Measurements from ENCODE around the gene FDXR.

FDXR gene

DNA sequence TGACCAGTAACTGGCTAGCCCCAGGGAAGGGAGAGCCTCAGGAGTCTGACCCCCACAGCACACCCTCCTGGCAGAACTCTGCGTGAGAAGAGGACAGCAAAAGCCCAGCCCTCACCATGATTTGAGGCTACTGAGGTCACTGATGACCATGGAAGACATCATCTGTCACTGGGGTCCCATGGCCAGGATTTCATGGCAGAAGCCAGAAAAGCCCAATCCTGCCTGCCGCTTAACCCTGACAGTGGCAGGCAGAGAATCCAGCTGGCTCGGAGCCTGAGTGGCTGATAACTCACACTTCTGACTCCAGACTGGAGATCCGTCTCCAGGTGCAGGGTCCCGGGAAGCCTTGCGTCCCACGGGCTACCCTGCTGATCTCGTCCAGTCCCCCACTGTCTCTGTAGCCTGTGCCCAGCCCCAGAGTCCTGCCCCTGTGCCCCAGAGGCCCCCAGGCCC, 30.6 kb downstream of the FDXR start:
- FAIRE-seq (peak; percentile 65), DNase-seq (ENCODE audit: insufficient read length, low spot score) (peak; percentile 28)

DNA sequence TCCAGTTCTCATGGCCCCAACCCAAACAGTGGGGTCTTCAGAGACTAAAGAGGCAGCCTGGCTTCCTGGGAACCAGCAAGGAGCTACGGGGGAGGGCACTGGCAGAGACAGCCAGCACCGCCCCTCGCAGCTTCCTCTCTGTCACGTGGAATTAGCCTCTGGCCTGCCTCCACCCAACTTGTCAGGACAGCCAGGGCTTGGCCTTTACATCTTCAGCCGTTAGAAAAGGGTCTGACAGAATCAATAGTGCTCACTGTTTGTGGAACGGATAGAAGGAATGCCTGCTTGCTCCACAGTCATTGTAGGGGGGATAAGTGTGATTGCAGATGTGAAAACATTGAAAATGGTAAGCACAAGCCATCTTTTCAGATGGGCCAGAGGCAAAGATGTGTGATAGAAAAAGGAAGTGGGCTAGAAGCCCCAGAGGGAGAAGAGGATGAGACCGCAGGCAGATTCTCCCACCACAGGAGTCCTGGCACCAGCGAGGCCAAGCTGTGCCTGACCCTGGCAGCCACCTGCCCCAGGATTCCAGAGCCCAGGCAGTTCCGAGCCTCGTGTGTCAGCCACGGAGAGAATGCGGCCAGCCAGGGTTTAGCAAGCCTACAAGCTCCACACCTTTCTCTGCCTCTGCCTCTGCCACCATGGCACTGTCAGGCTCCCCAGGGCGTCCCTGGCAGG, 31.7 kb downstream of the FDXR start:
- FAIRE-seq, result no peak
- no peak for DNase-seq (ENCODE audit: insufficient read length, low spot score)

DNA sequence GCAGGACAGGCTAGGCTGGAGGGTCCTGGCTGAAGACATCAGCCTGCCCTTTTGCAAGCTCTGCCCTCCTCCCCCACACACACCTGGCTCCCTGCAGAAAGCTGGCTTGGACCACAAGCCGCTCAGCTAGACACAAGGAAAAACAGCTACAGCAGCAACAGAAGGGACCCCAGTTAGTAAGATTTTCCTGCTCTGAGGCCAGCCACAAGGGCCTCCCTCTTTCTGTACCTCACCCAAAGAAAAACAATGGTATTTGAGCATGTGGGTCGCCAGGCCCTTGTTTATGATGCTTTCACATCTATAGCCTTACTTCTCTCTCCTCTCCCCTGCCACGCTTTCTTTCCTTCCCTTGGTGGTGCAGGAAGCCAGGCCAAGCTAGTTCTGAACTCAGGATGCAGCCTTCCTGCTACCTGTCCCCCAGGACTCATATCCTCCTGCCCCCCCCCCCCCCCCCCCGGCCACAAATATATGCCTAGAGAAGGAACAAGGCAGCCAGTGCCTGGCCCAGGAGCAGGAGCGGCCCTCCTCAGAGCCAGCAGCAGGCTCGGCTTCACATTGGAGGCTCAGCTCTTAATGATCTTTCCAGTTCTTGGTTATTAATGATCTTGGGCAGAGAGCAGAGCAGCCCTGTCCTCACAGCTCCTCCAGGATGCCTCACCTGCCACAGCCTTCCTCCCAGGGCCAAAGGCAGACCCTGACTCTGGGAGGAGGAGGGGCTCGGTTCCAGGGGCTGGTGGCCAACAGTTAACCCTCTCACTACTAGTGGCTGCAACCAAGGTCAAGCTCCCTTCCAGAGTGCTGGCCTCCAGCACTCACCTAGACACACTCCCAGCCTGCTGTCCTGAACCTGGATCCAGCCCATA, 32.6 kb downstream of the FDXR start:
- no peak for FAIRE-seq
- DNase-seq (ENCODE audit: insufficient read length, low spot score), result no peak

DNA sequence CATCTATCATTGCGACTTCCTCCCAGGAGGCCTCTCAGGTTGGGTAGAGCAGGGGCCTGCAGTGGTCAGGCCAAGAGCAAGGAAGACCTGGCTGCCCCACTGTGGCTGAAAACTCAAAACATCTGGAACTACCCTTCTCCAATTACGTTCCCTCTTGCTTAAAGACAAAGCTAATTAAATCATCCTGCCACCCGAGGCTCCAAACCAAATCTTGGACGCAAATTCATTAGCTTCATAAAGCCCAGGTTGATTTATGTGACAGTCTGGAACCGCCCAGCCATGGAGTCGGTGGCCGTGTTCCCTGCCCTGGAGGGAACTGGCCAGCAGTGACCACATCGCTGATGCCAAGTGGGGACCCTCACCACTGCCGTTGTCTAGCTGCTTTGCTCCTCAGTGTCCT, 34.5 kb downstream of the FDXR start:
- no peak for FAIRE-seq
- DNase-seq (ENCODE audit: insufficient read length, low spot score), result no peak

DNA sequence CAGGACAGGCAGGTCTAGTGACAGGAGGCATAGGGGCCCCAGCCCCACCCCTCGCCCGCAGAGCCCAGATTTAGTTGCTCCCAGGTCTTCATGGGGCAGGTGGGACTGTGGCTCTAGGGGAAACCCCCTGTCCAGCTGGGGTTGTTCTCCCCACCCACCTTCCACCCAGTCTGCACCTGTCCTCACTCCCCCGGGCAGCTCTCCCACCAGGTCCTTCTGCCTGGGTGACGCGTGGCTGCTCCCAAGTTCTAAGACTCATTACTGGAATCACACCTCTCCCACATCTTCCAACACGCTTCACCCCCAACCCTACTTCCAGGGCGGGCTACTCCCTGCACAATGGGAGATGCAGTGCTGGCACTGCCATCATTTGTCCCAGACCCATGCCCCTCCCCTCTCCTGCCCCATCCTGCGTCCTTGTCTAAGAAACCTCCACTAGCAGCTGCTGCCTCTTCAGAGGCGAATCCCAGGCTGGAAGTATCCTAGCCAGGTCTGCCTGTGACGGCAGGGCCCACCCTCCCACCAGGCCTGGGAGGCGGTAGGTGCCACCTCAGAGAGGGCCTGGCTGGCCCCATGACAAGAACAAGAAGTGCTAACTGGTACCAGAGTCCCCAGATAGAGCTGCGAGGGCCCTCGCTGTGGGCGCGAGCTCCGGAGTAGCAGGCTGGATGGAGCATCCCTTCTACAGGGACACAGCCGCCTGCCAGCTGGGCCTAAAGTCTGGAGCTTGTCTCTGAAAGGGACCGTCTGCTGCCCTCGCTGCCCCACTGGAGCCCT, 35.9 kb downstream of the FDXR start:
- no peak for DNase-seq (ENCODE audit: insufficient read length, low spot score)
- no peak for FAIRE-seq

DNA sequence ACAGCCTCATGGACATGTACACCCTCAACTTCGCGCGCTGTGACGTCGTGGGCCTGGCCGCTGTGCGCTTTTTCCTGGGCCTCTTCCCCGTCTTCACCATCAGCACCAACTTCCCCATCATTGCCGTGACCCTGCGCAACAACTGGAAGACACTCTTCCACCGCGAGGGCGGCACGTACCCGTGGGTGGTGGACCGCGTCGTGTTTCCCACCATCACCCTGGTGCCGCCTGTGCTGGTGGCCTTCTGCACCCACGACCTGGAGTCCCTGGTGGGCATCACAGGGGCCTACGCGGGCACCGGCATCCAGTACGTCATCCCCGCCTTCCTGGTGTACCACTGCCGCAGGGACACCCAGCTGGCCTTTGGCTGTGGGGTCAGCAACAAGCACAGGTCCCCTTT, 36.6 kb downstream of the FDXR start:
- DNase-seq (ENCODE audit: insufficient read length, low spot score) (no peak), FAIRE-seq (no peak)

DNA sequence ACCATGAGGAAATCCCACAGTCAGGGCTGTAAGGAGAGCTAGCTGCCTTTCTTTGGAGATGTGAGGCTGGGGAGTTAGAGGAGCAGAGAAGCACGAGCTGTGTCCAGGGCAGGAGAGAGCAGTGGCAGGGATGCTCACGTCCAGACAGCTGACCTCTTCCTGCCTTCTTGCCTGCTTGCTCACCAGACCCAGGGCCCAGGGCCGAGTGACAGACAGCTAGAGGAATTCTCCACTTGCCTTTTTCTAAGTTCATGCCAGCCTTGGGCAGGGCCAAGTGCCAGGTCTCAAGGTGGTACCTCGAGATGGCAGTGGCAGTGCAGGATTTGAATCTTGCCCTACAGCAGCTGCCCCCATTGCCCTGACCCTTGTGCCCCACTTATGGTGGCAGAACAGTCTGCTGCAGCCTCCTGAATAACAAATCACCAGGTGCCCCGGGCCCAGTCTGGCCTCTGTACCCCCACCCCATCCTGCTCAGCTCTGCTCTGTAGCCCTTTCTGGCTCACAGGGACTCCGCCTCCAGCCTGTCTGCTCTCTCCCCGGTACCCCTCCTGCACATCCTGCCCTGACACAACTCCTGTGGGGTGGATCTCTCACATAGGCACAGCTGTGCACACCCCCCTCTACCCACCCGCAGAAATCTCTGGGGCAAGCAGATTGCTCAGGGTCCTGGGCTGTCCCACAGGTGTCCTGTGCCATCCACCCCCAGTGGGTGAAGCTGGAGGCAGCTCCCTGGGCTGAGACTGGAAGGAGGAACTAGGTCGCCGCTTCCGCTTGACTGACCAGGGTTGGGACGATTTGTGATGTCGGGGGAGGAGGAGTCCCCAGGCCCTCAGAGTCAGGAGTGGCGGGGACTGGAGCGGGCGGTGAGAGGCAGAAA, 39.1 kb downstream of the FDXR start:
- DNase-seq (ENCODE audit: insufficient read length, low spot score), result no peak
- FAIRE-seq, result no peak

DNA sequence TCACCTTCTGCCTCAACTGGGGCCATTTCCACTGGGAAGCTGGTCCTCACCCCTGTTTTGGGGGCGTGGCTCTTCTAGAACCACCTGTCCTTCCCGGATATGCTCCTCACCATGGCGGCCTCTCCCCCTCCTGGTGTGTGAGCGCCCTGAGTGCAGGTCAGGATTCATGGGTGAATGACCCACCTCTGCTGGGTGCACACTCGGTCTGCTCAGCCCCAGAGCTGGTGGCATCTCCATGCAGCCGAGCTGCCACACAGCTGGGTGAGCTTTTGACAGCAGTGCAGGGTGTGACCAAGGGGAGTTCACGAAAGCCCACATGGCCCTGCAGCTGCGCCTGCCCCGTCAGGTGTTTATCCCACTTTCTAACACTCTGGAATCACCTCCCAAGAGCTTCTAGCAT, 40.4 kb downstream of the FDXR start:
- DNase-seq (ENCODE audit: insufficient read length, low spot score) (no peak), FAIRE-seq (no peak)

DNA sequence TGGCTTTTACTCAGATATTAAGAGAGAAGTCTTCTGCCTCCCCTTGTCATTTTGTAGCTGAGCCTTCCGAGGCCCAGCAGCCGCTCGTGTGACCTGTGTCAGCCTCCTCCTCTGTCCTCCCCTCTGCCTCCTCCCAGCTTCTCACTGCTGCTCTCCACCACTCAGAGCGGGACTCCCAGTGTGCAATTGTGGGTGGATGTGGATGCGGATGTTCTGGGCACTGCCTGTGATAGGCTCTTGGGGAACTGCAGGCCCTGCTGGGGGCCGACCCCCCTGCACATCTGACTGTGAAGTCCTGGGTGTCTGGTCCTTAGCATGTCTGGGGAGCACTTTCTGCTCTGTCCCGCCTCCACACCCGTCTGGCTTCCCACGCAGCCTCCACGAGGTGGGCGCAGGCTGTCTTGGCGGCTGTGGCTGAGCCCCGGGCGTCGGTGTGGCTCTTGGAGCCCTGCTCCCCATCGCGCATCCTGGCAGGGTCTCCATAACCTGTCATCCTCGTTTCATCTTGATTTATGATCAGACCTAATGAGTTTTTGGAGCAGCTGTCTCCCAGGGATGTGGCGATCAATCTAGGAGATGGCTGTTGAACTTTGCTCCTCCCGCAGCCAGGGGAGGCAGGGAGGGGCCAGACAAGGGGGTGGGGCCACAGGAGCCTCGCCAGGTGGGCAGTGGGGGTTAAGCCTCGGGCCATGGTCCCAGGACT, 41.2 kb downstream of the FDXR start:
- FAIRE-seq (no peak), DNase-seq (ENCODE audit: insufficient read length, low spot score) (no peak)

DNA sequence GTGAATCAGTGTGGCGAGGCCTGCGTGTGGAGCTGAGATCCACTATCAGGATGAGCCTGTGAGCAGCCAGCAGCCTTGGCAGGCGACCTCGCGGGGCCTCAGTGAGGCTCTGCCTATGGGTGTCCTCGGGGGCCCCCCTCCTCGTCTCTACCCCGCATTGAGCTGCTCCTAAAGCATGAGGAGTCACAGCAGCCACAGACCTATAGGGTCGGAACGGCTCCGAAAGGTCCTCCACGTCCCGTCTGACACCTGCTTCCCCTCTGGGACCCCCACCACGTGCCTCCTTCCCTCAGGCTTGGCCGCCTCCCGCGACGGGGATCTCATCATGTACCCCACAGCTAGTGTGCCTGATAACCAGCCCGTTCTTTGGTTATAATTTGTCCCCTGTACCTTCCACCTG, 41.9 kb downstream of the FDXR start:
- no peak for FAIRE-seq
- DNase-seq (ENCODE audit: insufficient read length, low spot score), result no peak

DNA sequence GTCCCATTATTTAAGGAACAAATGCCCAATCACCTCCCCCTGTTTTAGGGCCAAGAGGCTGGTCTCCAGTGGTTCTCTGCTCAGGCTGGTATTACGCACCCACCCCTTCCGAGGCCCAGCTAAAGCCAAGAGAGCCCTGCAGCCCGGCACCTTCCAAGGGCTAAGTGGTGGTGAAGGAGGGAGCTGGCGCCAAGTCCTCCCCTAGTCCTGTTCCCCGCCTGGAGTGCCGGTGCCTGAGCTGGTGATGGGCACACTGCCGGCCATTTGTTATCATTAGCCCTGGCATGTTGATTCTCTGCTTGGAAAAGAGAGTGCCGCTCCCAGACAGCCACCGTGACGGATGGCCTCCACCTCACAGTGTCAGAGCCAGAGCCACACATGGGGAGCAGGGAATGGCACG, 45.0 kb downstream of the FDXR start:
- DNase-seq (ENCODE audit: insufficient read length, low spot score), result no peak
- FAIRE-seq, result no peak

DNA sequence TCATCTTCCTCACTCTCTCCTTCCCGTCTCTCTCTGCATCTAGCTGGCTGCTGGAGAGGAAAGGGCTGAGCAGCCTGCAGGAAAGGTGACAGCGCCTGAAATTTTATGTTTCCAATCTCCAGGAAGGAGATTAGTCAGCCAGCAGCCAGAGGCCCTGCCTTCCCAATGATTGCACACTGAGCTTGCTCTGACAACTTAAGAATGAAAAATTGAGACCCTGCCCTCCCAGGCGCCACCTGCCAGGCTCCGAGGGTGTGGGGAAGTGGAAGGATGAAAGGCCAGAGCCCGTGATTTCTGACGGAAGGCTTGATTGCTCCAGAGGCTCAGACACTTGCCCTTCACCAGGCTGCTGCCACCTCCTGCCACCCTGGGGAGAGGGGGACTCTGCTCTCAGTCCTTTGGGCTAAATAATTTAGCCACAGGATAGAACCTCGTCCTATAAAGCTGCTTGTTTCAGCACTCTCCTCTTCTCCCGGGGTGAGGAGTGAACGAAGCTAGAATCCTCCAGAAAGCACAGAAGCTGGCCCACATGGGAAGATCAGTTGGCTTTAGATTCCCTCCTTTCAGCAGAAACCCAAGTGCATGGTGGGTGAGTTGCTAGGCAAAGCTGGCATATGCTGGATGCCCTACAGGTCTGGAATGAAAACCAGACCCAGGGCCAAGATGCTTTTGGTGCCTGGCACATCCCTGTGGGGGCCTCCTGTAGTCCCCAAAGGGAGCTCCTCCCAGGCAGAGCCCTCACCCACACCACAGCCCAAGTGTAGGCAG, 46.7 kb downstream of the FDXR start:
- FAIRE-seq, result no peak

DNA sequence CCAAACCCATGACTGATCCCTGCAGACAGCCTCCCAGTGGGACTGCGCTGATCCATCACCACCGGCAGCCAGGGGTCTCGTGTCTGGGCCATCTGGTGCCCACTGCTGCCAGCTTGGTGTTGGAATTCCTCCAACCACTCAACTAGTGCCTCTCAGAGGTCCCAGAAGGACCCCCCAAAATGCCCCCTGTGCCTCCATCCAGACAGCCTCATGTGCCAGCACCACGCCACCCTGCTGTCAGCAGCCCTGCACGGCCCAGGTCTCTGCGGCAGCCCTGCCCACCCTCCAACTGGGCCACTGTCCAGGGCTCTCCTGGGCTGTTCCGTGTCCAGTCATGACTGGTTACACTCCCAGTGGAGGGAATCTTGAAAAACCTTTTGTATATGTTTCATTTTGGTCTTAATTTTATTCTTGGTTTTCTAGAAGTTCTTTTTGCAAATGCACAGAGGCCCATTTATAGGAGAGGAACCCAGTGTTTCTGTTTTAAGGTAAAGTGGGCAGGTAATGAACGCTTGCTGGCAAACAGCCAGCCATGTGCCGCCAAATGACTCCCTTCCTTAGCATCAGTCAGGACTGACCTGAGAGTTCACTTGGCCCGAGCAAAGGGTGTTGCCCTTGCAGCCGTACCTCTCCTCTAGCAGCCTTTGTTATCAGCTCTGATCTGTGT, 47.7 kb downstream of the FDXR start:
- no peak for FAIRE-seq

More for the DNA sequence above, 46.7 kb downstream of the FDXR start:
- DNase-seq (ENCODE audit: insufficient read length, low spot score), result no peak

DNA sequence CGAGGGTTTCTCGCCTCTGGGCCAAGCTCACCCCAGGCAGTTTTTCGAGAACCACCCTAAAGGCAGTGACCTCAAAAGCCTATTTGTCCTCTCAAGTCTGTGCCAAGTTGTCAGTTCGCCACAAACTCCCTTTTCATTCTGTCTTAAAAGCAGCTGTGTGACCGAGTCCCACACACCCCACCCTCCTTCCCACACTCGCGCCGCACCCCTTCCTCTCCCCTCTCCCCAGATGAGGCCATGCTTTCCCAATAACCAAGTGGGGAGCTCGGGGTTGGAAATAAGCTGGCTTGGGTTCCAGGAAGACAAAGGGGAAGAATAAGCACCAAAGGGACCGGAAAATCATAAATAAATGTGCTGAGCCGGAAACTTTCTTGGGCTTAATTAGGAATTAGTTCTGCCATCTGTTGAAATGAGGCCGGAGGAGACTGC, 49.8 kb downstream of the FDXR start:
- FAIRE-seq (no peak), DNase-seq (ENCODE audit: insufficient read length, low spot score) (no peak)

More for the DNA sequence above, 47.7 kb downstream of the FDXR start:
- no peak for DNase-seq (ENCODE audit: insufficient read length, low spot score)

DNA sequence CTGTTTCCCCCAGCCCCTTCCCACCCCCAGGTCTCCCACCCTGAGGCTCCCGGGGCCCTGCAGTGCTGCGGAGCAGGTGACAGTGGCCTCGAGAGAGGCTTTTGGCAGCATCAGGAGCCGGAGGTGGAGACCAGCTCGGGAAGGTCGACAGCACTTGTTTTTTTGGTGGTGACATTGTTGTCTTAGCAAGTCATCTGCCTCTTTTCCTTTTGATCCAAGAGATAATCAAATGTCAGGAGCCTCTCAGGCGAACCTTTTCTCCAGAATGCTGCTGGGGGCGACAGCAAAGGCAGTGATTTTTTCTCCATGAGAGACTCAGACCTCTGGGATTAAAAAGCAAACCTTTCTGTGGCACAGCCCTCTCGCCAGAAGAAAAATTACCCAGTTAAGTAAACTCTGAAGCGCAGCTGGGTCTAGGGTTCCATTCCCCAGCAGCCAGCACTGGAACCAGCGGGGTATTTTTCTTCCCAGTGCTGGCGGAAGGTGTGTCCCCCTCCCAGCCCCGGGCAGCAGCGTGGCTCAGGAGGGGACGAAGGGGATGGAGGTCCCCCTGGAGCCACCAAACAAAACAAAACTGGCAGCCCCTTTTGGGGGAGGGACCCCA, 50.4 kb downstream of the FDXR start:
- DNase-seq (ENCODE audit: insufficient read length, low spot score) (no peak), FAIRE-seq (no peak)

DNA sequence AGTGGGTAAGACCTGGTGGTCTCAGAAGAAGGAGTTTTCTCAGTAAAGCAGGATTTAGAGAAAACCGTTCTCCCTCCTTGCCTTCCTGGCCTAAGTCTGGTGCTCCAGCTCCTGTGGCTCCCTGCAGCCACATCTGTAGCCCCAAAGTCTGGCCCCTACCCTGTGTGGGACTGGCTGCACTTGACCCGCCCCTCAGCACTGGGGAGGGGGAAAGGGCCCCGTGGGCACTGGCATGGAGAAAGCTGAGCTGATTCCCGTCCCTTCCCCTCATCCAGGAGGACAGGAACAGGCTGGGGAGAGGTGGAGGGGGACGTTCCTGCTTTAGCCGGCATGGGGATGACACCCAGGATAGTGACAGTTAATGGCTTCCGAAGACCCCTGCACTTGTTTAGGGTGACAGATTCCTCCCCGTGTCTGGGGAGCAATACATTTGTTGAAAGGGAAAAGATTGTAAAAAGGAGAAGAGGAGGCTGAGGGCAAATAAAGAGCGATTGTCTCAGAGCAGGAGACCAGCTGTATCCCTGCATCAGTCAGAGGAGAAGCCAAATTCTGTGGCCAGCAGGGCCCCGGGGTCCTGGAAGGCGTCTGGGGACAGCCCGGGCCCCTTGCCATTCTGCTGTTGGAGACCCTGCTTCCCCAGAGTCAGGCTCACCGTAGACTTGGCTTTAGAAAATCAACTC, 51.0 kb downstream of the FDXR start:
- DNase-seq (ENCODE audit: insufficient read length, low spot score), result no peak
- no peak for FAIRE-seq

DNA sequence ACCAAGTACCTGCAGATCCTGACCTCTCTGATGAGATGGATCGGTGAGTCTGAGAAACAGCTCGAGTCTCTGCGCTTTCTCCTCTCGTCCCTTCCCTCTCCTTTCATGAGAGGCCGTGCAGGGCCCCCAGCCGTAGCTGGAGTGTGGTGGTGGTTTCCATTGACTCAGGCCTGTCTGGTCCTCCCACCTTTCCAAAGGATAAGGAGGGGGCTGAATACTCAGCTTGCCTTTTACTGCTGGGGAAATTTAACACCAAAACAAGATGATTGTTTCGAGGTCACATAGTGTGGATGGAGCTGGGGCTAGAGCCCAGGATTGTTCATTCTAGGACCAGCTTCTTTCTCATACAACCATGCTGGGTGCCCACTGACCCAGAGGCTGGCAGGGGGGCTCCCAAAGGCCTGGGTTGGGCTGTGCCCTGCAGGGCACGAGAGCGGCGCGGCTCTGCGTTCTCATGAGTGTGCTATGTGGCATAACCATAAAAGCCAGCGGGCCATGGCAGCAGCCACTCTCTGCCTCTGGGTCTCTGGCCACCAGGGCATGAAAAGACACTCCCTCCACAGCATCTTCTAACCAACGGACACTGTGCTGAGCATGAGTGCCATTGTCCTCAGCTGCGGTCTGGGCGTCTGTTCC, 52.9 kb downstream of the FDXR start:
- DNase-seq (ENCODE audit: insufficient read length, low spot score) (no peak), FAIRE-seq (no peak)
